Caco-2 (cell line): ENCODE results near the gene CDCA7. TPM values are rescaled to one million over a fixed set of nuclear protein-coding genes. Genes with fewer than 3 reads are reported as not detected.

ENCODE experiments used
- BruUV-seq: library from RNA; stranded (reverse); fragments of 400-500 nt; replicated peaks from 2 replicates; lab custom pipeline; 2021; lab: Mats Ljungman, UMichigan
- CTCF ChIA-PET: fragments of 300-600 bp; sonication (Branson Sonifier 250); formaldehyde crosslinking; loops from one replicate; lab custom pipeline; 2022; ENCODE audit warnings: antibody characterized with exemption; lab: Charles Lee
- POLR2A ChIA-PET: fragments of 300-600 bp; sonication (Branson Sonifier 250); formaldehyde crosslinking; loops from one replicate; lab custom pipeline; 2022; ENCODE audit warnings: antibody characterized with exemption; lab: Charles Lee
- DNase-seq, 2 experiments: peaks; one replicate each; pipeline versions ENCODE4 v3.0.0 to v3.0.0-alpha.2; 2020 to 2022
- H3K27me3 ChIP-seq: replicated peaks from 2 replicates; pipeline ENCODE4 v1.6.0; 2011; ENCODE audit warnings: low read length; ENCODE audit not compliant: control insufficient read depth, insufficient read depth
- H3K36me3 ChIP-seq: 2 replicates; pipeline ENCODE4 v1.5.1; 2011; ENCODE audit warnings: low read length; ENCODE audit not compliant: control insufficient read depth, insufficient read depth
- H3K4me1 ChIP-seq: fragments of 250-450 bp; sonication (Bioruptor Pico); 2 replicates; pipeline ENCODE4 v1.5.1; 2020; ENCODE audit warnings: mild to moderate bottlenecking
- H3K4me3 ChIP-seq: 2 replicates; pipeline ENCODE4 v1.5.1; 2011; ENCODE audit warnings: low read depth, mild to moderate bottlenecking, control low read depth, low read length
- H3K9me3 ChIP-seq: fragments of 250-450 bp; sonication (Bioruptor Pico); 2 replicates; pipeline ENCODE4 v1.5.1; 2020; ENCODE audit warnings: mild to moderate bottlenecking, moderate library complexity
- H3K27ac Mint-ChIP-seq: one replicate; pipeline ENCODE4 v1.8.0; 2022; ENCODE audit warnings: mixed read lengths; ENCODE audit not compliant: unreplicated experiment
- H3K27me3 Mint-ChIP-seq: one replicate; pipeline ENCODE4 v1.8.0; 2022; ENCODE audit warnings: mixed read lengths; ENCODE audit not compliant: insufficient read depth, unreplicated experiment
- H3K36me3 Mint-ChIP-seq: one replicate; pipeline ENCODE4 v1.8.0; 2022; ENCODE audit warnings: mild to moderate bottlenecking, mixed read lengths; ENCODE audit not compliant: insufficient read depth, unreplicated experiment
- H3K4me1 Mint-ChIP-seq: one replicate; pipeline ENCODE4 v1.8.0; 2022; ENCODE audit warnings: low read depth, mixed read lengths; ENCODE audit not compliant: unreplicated experiment
- H3K4me3 Mint-ChIP-seq: one replicate; pipeline ENCODE4 v1.8.0; 2022; ENCODE audit warnings: mild to moderate bottlenecking, moderate library complexity, mixed read lengths; ENCODE audit not compliant: unreplicated experiment
- H3K9me3 Mint-ChIP-seq: one replicate; pipeline ENCODE4 v1.8.0; 2022; ENCODE audit warnings: mixed read lengths; ENCODE audit not compliant: unreplicated experiment
- intact Hi-C: fragments of 100-400 bp; cut with micrococcal nuclease; formaldehyde crosslinking; loops from one replicate; pipeline ENCODE4 v1.10.0; 2022; ENCODE audit not compliant: unreplicated experiment
- total RNA-seq: library from RNA; stranded (reverse); gene quantifications from 2 replicates; pipeline ENCODE4 v1.2.3, GENCODE V29; 2022
- TF ChIP-seq, protein P1 (sequence below), 2 experiments: fragments of 200-600 bp in 1 of 2; IDR thresholded peaks; 1 replicate in 1 of 2; 2 replicates in 1 of 2; pipeline versions ENCODE4 v1.5.1 to v1.8.0; 2011 to 2022; ENCODE audit warnings: antibody characterized with exemption in 1 of 2, control low read depth in 1 of 2, inconsistent platforms in 1 of 2, low read depth in 1 of 2, low read length in 1 of 2, mild to moderate bottlenecking in 1 of 2, moderate library complexity in 1 of 2; ENCODE audit not compliant: insufficient read depth in 1 of 2, severe bottlenecking in 1 of 2, unreplicated experiment in 1 of 2

CDCA7 gene
- total RNA-seq, 1 experiment from 2014 or later: 58.1 TPM

DNA sequence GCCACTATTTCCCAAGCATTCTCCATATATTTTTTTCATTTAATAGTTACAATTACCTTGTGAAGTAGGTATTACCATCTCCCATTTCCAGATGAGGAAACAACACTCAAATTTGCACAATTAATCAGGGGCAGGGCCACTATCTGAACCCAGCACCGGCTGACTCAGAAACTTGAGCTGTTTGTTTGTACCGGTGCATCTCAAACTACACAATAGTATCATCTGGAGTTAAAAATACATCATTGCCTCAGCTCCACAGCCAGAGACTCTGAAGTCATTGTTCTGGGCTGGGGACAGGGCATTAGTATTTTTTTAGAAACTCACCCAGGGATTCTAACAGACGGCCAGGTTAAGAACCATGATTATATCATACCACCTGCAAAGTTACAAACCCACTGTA, 55.9 kb downstream of the CDCA7 start:
- Mint-ChIP-seq H3K4me3 (no peak overlapping the region), H3K27me3 (peaks cover 11% of the 10 kb centered on the region), H3K36me3 (no peaks in the 10 kb centered on the region), H3K27ac (no peak overlapping the region), H3K9me3 (no peaks in the 10 kb centered on the region), H3K4me1 (no peaks in the 10 kb centered on the region)
- Histone ChIP-seq H3K36me3 (no peaks in the 10 kb centered on the region), H3K9me3 (no peaks in the 10 kb centered on the region), H3K27me3 (no peaks in the 10 kb centered on the region; the same call in 1 of the 2 replicates), H3K4me1 (no peaks in the 10 kb centered on the region), H3K4me3 (no peak overlapping the region)
- DNase-seq: no peak
- TF ChIP-seq, protein P1, sequence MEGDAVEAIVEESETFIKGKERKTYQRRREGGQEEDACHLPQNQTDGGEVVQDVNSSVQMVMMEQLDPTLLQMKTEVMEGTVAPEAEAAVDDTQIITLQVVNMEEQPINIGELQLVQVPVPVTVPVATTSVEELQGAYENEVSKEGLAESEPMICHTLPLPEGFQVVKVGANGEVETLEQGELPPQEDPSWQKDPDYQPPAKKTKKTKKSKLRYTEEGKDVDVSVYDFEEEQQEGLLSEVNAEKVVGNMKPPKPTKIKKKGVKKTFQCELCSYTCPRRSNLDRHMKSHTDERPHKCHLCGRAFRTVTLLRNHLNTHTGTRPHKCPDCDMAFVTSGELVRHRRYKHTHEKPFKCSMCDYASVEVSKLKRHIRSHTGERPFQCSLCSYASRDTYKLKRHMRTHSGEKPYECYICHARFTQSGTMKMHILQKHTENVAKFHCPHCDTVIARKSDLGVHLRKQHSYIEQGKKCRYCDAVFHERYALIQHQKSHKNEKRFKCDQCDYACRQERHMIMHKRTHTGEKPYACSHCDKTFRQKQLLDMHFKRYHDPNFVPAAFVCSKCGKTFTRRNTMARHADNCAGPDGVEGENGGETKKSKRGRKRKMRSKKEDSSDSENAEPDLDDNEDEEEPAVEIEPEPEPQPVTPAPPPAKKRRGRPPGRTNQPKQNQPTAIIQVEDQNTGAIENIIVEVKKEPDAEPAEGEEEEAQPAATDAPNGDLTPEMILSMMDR (IDR thresholded peaks at IDR 0.05; ENCODE audit: insufficient read depth in 1 of 2, low read depth in 1 of 2, low read length in 1 of 2, severe bottlenecking in 1 of 2, unreplicated experiment in 1 of 2): no peak
- intact Hi-C loops: no loop called here
- CTCF ChIA-PET: no interaction called here
- POLR2A ChIA-PET: no interaction called here
- BruUV-seq: no TSS peak

- no peak overlapping the region for H3K4me3 ChIP-seq
- H3K27me3 ChIP-seq: no peaks in the 10 kb centered on the region; the same call in 1 of the 2 replicates
- Mint-ChIP-seq H3K36me3 (no peaks in the 10 kb centered on the region), H3K4me1 (no peaks in the 10 kb centered on the region), H3K9me3 (no peaks in the 10 kb centered on the region), H3K4me3 (no peak overlapping the region), H3K27me3 (peaks cover 8% of the 10 kb centered on the region), H3K27ac (no peak overlapping the region)
- H3K4me1 ChIP-seq: no peaks in the 10 kb centered on the region
- DNase-seq: no peak
- CTCF ChIA-PET: no interaction called here
- POLR2A ChIA-PET: no interaction called here
- TF ChIP-seq, protein P1 (IDR thresholded peaks at IDR 0.05; ENCODE audit: insufficient read depth in 1 of 2, low read depth in 1 of 2, low read length in 1 of 2, severe bottlenecking in 1 of 2, unreplicated experiment in 1 of 2): no peak
- H3K36me3 ChIP-seq: no peaks in the 10 kb centered on the region
- BruUV-seq: no TSS peak
- intact Hi-C loops: no loop called here
- no peaks in the 10 kb centered on the region for H3K9me3 ChIP-seq
These were observed 58.0 kb downstream of the CDCA7 start for GRCh38 chr2:173412628-173413027.

- TF ChIP-seq, protein P1 (IDR thresholded peaks at IDR 0.05; ENCODE audit: insufficient read depth in 1 of 2, low read depth in 1 of 2, low read length in 1 of 2, severe bottlenecking in 1 of 2, unreplicated experiment in 1 of 2): no peak
- DNase-seq: no peak
- Mint-ChIP-seq H3K36me3 (no peaks in the 10 kb centered on the region), H3K27ac (no peak overlapping the region), H3K27me3 (peaks cover 6% of the 10 kb centered on the region), H3K9me3 (no peaks in the 10 kb centered on the region), H3K4me3 (no peak overlapping the region), H3K4me1 (no peaks in the 10 kb centered on the region)
- Histone ChIP-seq H3K36me3 (no peaks in the 10 kb centered on the region), H3K27me3 (no peaks in the 10 kb centered on the region; the same call in 1 of the 2 replicates), H3K4me1 (no peaks in the 10 kb centered on the region), H3K9me3 (no peaks in the 10 kb centered on the region), H3K4me3 (no peak overlapping the region)
- intact Hi-C loops: no loop called here
- no TSS peak for BruUV-seq
- ChIA-PET CTCF (no interaction called here), POLR2A (no interaction called here)
These were observed 60.2 kb downstream of the CDCA7 start for GRCh38 chr2:173414823-173415322.
